Epithelial cell of esophagus (primary cell): ENCODE results near the gene PRAF2.

ENCODE experiments used
- DNase-seq: peaks from one replicate; pipeline ENCODE4 v3.0.0; 2010; ENCODE audit warnings: low read depth
- H3K4me3 ChIP-seq: 2 replicates; pipeline ENCODE4 v1.5.1; 2011; ENCODE audit warnings: mild to moderate bottlenecking, low read length, control low read depth
- CTCF ChIP-seq: IDR thresholded peaks from 2 replicates; pipeline ENCODE4 v1.5.1; 2011; ENCODE audit warnings: low read depth, mild to moderate bottlenecking, low read length, control low read depth, inconsistent platforms; ENCODE audit not compliant: insufficient read depth; ENCODE audit errors: missing control alignments

PRAF2 gene

GRCh38 chrX:49060914-49061313 lies 12.9 kb downstream of the PRAF2 start:
- H3K4me3 ChIP-seq = no peak overlapping the region
- no peak for DNase-seq
- TF ChIP-seq CTCF = no peak

DNA sequence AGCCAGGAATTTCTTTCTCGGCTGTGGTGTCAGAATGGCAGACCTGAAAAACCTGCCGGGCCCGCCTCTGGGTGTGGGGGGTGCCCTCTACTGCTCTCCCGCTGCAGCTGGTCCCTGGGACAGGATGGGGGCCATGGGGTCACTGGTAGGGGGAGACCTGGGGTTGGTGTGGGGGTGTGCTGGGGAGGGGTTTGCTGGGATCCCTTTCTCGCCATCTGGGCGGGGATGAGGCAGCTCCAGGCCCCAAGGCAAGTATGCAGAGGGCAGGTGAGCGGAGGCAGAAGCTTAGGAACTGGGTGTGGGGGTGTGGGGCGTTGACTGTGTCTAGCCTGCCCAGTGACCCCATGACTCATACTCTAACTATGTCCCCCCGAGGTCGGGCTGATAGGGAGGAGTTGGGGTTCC lies 14.1 kb downstream of the PRAF2 start:
- peak overlapping the region; percentile 69 for H3K4me3 ChIP-seq
- DNase-seq = peak; percentile 44
- TF ChIP-seq CTCF = no peak

DNA sequence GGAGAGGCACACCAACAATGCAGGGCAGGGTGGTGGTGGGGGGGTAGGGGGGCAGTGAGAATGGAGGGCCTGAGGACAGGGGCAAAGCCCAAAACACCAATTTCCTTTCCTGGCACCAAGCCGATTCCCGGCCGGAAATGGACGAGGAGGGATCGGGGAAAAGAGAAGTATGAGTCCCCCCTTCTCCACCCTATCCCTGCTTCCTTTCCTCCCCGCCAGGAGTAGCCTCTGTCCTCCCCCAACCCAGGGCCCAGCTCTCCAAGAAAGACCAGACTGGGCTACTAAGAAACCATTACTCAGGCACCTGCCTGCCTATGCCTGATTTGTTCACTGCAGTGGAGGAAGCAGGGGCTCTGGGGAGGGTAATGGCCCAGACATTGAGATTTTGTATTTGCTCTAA lies 14.6 kb downstream of the PRAF2 start:
- H3K4me3 ChIP-seq = peak overlapping the region; percentile 69
- no peak for TF ChIP-seq CTCF
- no peak for DNase-seq

GRCh38 chrX:49058794-49059193 lies 15.0 kb downstream of the PRAF2 start, which contains the start of gene CCDC120:
CCDC120 (plus strand) TSS chrX:49058999; CDS start chrX:49062042, 3,043 bp downstream.
- DNase-seq = peak; percentile 60
- TF ChIP-seq CTCF = no peak
- peak within 1 kb of the TSS; percentile 69 for H3K4me3 ChIP-seq

GRCh38 chrX:49054073-49054762 lies 19.6 kb downstream of the PRAF2 start:
- no peak for TF ChIP-seq CTCF
- no peak for DNase-seq
- H3K4me3 ChIP-seq = peak overlapping the region; percentile 34

GRCh38 chrX:49053223-49054072 lies 20.4 kb downstream of the PRAF2 start:
- no peak for DNase-seq
- H3K4me3 ChIP-seq = peak overlapping the region; percentile 34
- TF ChIP-seq CTCF = no peak
